ENCODE data around the gene DAB2IP. TPM values are rescaled to one million over a fixed set of nuclear protein-coding genes. Genes with fewer than 3 reads are reported as not detected.
A peak's percentile ranks its signal among the peaks of the same experiment; 100 is the strongest.

DAB2IP gene
- total RNA-seq, 1 experiment from 2014 or later, result 52.6 TPM

DNA sequence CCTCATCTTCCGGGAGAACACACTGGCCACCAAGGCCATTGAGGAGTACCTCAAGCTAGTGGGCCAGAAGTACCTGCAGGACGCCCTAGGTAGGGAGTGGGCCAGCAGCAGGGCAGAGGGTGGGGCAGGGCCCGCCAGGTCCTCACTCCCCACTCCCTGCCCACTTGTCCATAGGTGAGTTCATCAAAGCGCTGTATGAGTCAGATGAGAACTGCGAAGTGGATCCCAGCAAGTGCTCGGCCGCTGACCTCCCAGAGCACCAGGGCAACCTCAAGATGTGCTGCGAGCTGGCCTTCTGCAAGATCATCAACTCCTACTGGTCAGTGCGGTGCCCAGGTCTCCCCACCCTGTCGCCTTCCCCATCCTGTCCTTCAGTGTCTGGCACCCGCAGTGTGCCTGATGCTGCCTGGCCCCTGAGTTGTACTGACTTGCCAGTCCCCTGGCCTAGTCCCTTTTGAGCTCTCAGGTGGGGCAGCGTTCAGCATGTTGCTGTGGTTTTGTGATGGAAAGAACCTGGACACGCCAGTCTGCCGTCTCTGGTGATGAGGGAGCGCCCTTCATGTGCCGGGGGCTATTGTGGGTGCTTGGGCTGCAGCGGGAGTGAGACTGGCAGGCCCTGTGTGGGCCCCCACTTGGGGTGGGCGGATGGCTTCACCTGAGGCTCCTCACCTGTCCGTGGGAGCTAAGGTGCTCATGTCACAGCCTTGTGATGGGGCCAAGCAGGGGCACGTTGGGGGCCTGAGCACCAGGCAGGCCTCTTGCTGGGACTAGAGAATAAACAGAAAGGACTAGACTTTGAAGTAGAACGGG is 112.3 kb downstream of the DAB2IP start (continued):
- TF ChIP-seq, protein P1, sequence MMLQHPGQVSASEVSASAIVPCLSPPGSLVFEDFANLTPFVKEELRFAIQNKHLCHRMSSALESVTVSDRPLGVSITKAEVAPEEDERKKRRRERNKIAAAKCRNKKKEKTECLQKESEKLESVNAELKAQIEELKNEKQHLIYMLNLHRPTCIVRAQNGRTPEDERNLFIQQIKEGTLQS (CRISPR knock-in tag; conservative IDR thresholded peaks at IDR 0.05), result no peak
- TF ChIP-seq NFYB (CRISPR knock-in tag; conservative IDR thresholded peaks at IDR 0.05; ENCODE audit: low read depth), result no peak
- no peak for TF ChIP-seq HMGA2 (CRISPR knock-in tag; IDR thresholded peaks at IDR 0.05)
- TF ChIP-seq, protein P2, sequence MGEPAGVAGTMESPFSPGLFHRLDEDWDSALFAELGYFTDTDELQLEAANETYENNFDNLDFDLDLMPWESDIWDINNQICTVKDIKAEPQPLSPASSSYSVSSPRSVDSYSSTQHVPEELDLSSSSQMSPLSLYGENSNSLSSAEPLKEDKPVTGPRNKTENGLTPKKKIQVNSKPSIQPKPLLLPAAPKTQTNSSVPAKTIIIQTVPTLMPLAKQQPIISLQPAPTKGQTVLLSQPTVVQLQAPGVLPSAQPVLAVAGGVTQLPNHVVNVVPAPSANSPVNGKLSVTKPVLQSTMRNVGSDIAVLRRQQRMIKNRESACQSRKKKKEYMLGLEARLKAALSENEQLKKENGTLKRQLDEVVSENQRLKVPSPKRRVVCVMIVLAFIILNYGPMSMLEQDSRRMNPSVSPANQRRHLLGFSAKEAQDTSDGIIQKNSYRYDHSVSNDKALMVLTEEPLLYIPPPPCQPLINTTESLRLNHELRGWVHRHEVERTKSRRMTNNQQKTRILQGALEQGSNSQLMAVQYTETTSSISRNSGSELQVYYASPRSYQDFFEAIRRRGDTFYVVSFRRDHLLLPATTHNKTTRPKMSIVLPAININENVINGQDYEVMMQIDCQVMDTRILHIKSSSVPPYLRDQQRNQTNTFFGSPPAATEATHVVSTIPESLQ (CRISPR knock-in tag; IDR thresholded peaks at IDR 0.05), result no peak
- no peak for TF ChIP-seq ZNF671 (CRISPR knock-in tag; IDR thresholded peaks at IDR 0.05)
- TF ChIP-seq GRHL2 (CRISPR knock-in tag; IDR thresholded peaks at IDR 0.05; ENCODE audit: insufficient replicate concordance, severe bottlenecking), result no peak
- TF ChIP-seq, protein P3, sequence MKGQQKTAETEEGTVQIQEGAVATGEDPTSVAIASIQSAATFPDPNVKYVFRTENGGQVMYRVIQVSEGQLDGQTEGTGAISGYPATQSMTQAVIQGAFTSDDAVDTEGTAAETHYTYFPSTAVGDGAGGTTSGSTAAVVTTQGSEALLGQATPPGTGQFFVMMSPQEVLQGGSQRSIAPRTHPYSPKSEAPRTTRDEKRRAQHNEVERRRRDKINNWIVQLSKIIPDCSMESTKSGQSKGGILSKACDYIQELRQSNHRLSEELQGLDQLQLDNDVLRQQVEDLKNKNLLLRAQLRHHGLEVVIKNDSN (CRISPR knock-in tag; IDR thresholded peaks at IDR 0.05), result no peak
- TF ChIP-seq, protein P4, sequence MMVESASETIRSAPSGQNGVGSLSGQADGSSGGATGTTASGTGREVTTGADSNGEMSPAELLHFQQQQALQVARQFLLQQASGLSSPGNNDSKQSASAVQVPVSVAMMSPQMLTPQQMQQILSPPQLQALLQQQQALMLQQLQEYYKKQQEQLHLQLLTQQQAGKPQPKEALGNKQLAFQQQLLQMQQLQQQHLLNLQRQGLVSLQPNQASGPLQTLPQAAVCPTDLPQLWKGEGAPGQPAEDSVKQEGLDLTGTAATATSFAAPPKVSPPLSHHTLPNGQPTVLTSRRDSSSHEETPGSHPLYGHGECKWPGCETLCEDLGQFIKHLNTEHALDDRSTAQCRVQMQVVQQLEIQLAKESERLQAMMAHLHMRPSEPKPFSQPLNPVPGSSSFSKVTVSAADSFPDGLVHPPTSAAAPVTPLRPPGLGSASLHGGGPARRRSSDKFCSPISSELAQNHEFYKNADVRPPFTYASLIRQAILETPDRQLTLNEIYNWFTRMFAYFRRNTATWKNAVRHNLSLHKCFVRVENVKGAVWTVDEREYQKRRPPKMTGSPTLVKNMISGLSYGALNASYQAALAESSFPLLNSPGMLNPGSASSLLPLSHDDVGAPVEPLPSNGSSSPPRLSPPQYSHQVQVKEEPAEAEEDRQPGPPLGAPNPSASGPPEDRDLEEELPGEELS (CRISPR knock-in tag; IDR thresholded peaks at IDR 0.05), result no peak
- no peak for TF ChIP-seq ZNF396 (CRISPR knock-in tag; IDR thresholded peaks at IDR 0.05; ENCODE audit: borderline replicate concordance)
- TF ChIP-seq, protein P5, sequence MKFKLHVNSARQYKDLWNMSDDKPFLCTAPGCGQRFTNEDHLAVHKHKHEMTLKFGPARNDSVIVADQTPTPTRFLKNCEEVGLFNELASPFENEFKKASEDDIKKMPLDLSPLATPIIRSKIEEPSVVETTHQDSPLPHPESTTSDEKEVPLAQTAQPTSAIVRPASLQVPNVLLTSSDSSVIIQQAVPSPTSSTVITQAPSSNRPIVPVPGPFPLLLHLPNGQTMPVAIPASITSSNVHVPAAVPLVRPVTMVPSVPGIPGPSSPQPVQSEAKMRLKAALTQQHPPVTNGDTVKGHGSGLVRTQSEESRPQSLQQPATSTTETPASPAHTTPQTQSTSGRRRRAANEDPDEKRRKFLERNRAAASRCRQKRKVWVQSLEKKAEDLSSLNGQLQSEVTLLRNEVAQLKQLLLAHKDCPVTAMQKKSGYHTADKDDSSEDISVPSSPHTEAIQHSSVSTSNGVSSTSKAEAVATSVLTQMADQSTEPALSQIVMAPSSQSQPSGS (CRISPR knock-in tag; IDR thresholded peaks at IDR 0.05; ENCODE audit: borderline replicate concordance, low read depth), result no peak
- TF ChIP-seq, protein P6, sequence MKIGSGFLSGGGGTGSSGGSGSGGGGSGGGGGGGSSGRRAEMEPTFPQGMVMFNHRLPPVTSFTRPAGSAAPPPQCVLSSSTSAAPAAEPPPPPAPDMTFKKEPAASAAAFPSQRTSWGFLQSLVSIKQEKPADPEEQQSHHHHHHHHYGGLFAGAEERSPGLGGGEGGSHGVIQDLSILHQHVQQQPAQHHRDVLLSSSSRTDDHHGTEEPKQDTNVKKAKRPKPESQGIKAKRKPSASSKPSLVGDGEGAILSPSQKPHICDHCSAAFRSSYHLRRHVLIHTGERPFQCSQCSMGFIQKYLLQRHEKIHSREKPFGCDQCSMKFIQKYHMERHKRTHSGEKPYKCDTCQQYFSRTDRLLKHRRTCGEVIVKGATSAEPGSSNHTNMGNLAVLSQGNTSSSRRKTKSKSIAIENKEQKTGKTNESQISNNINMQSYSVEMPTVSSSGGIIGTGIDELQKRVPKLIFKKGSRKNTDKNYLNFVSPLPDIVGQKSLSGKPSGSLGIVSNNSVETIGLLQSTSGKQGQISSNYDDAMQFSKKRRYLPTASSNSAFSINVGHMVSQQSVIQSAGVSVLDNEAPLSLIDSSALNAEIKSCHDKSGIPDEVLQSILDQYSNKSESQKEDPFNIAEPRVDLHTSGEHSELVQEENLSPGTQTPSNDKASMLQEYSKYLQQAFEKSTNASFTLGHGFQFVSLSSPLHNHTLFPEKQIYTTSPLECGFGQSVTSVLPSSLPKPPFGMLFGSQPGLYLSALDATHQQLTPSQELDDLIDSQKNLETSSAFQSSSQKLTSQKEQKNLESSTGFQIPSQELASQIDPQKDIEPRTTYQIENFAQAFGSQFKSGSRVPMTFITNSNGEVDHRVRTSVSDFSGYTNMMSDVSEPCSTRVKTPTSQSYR (CRISPR knock-in tag; IDR thresholded peaks at IDR 0.05), result no peak
- TF ChIP-seq, protein P7, sequence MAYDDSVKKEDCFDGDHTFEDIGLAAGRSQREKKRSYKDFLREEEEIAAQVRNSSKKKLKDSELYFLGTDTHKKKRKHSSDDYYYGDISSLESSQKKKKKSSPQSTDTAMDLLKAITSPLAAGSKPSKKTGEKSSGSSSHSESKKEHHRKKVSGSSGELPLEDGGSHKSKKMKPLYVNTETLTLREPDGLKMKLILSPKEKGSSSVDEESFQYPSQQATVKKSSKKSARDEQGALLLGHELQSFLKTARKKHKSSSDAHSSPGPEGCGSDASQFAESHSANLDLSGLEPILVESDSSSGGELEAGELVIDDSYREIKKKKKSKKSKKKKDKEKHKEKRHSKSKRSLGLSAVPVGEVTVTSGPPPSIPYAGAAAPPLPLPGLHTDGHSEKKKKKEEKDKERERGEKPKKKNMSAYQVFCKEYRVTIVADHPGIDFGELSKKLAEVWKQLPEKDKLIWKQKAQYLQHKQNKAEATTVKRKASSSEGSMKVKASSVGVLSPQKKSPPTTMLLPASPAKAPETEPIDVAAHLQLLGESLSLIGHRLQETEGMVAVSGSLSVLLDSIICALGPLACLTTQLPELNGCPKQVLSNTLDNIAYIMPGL (CRISPR knock-in tag; IDR thresholded peaks at IDR 0.05), result no peak
- no peak for TF ChIP-seq JUN (CRISPR knock-in tag; IDR thresholded peaks at IDR 0.05)

DNA sequence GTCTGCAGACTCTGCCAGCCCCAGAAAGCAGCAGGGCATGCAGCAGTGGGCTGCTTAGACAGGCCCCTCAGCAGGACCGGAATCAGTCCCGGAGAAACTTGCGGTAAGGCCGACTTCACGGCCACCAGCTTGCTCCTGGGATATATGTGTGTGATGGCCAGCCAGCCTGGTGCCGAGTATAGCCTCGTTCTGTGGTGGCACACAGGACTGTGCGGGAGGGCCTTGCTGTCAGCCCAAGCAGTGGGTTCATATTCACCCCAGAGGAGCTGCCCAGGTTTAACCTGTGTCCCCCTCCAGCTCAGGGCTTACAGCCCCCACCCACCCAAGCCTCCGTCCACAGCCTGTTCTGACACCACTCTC is 112.9 kb downstream of the DAB2IP start:
- TF ChIP-seq, protein P8, sequence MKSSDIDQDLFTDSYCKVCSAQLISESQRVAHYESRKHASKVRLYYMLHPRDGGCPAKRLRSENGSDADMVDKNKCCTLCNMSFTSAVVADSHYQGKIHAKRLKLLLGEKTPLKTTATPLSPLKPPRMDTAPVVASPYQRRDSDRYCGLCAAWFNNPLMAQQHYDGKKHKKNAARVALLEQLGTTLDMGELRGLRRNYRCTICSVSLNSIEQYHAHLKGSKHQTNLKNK (CRISPR knock-in tag; IDR thresholded peaks at IDR 0.05), result no peak
- no peak for TF ChIP-seq FOXJ3 (CRISPR knock-in tag; IDR thresholded peaks at IDR 0.05; ENCODE audit: borderline replicate concordance)
- TF ChIP-seq MYBL2 (CRISPR knock-in tag; IDR thresholded peaks at IDR 0.05), result no peak
- no peak for TF ChIP-seq ETV6 (CRISPR knock-in tag; IDR thresholded peaks at IDR 0.05)
- no peak for TF ChIP-seq OVOL2 (CRISPR knock-in tag; IDR thresholded peaks at IDR 0.05; ENCODE audit: borderline replicate concordance)
- DNase-seq (ENCODE audit: low spot score) (no peak), ATAC-seq (no peak)
- 0 out of 2 replicates have a peak overlapping the region, but pooled peaks have one; percentile 5 for H3K27ac Mint-ChIP-seq
- no peaks in the 10 kb centered on the region for H3K27me3 Mint-ChIP-seq (ENCODE audit: low read depth)
- POLR2A ChIA-PET, result no interaction called here
- peaks cover 30% of the 10 kb centered on the region for H3K36me3 Mint-ChIP-seq
- 0 out of 2 replicates have a peak, but pooled peaks cover 3% of the 10 kb centered on the region for H3K4me1 Mint-ChIP-seq
- CTCF ChIA-PET, result interaction anchor here (1.2 to 1.5 kb wide), 2 partner anchors 29 to 218 kb away, joined by 3 to 5 read pairs; no protein-coding TSS in a partner anchor
- H3K9me3 Mint-ChIP-seq, result no peaks in the 10 kb centered on the region
- H3K4me3 Mint-ChIP-seq, result no peak overlapping the region
